Measurements from ENCODE around the gene CLDN5. TPM values are rescaled to one million over a fixed set of nuclear protein-coding genes. Genes with fewer than 3 reads are reported as not detected.

Gene CLDN5
- total RNA-seq, 1 experiment from 2014 or later: 0.44 TPM

DNA sequence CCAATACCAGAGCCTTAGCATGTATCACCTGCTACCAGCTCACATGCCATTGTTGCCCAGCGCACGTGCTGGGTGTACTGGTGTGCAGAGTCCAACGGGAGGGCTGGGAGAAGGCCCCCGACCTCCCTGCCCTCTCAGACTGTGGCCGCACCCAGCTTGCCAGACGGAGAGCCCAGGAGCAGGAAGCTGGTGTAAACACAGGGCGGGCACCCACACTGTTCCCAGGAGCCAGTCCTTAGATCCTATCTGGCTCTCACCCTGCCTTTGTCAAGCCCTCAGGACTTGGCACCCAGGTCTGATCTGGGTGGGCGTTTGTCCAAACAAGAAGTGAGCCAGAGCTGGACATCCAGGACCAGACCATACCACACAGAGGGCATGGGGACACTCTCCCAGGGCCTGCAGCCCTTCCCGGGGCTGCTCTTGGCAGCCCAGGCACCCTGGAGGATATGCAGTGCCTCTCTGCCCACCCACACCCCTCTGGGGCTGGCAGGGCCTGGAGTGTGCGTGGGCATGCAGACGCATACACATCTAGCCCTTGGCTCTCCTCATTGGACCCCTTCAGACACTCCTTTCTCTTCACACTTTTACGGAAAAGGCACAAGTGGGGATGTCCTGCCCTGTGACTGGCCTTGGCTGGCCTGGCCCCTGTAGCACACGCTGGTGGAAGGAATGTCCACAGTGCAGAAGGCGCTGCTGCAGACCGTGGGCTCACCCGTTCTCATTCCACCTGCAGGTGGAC is 19.9 kb upstream of the CLDN5 start:
- Mint-ChIP-seq H3K9me3 (no peaks in the 10 kb centered on the region), H3K4me3 (no peak overlapping the region), H3K4me1 (peaks cover 6 to 7% of the 10 kb centered on the region in 2 experiments), H3K27ac (peak overlapping the region in 2 of 3 experiments; percentile 34 to 70; a peak in 2 of 7 replicates), H3K36me3 (ENCODE audit: insufficient read depth in 1 of 3, low read depth in 3 of 3) (no peaks in the 10 kb centered on the region; a peak in 1 of 7 replicates), H3K27me3 (ENCODE audit: low read depth) (peaks cover 1% of the 10 kb centered on the region)
- Histone ChIP-seq H3K27ac (ENCODE audit: insufficient read length, low read depth, low read length) (no peak overlapping the region), H3K18ac (ENCODE audit: insufficient read length, low read depth, low read length) (no peak overlapping the region), H4K20me1 (ENCODE audit: control insufficient read depth, insufficient read depth, insufficient read length) (peaks cover 2% of the 10 kb centered on the region), H2BK120ac (ENCODE audit: low read depth, low read length, poor library complexity, severe bottlenecking) (no peak overlapping the region), H2BK5ac (ENCODE audit: insufficient read length, low read length) (no peak overlapping the region), H3K23me2 (ENCODE audit: insufficient read length, low read depth, low read length, poor library complexity, severe bottlenecking) (no peaks in the 10 kb centered on the region), H4K91ac (ENCODE audit: insufficient read length, low read depth, low read length) (no peak overlapping the region), H3K14ac (ENCODE audit: insufficient read depth, low read length) (no peak overlapping the region), H3K27me3 (ENCODE audit: insufficient read depth, low read length) (no peaks in the 10 kb centered on the region), H3K4me1 (ENCODE audit: insufficient read depth, low read length) (no peaks in the 10 kb centered on the region), H2BK12ac (ENCODE audit: insufficient read length, low read depth, low read length) (no peak overlapping the region), H3K79me2 (ENCODE audit: insufficient read depth, low read length) (no peaks in the 10 kb centered on the region), H3K4ac (ENCODE audit: low read depth, low read length) (no peak overlapping the region), H2AFZ (ENCODE audit: low read length) (no peak overlapping the region), H4K8ac (replicated peaks; ENCODE audit: insufficient read length, low read depth, low read length) (no peak overlapping the region), H4K5ac (ENCODE audit: insufficient read length, low read depth, low read length) (no peak overlapping the region), H3K79me1 (ENCODE audit: insufficient read depth, low read depth, low read length, poor library complexity, severe bottlenecking) (no peaks in the 10 kb centered on the region), H2AK5ac (ENCODE audit: insufficient read length, low read length) (no peak overlapping the region), H3K4me2 (ENCODE audit: insufficient read depth, insufficient read length, low read length) (no peak overlapping the region), H3T11ph (ENCODE audit: low read length) (no peak overlapping the region), H2BK15ac (ENCODE audit: low read depth, low read length) (no peak overlapping the region), H3K9me3 (ENCODE audit: control insufficient read depth, low read depth, low read length) (no peaks in the 10 kb centered on the region), H3K23ac (ENCODE audit: insufficient read length, low read depth, low read length) (no peak overlapping the region), H2BK20ac (ENCODE audit: low read depth, low read length, poor library complexity, severe bottlenecking) (no peak overlapping the region), H3K56ac (ENCODE audit: insufficient read length, low read depth, low read length) (no peak overlapping the region), H3K9ac (ENCODE audit: extremely low read depth, insufficient read length, low read length) (no peak overlapping the region)
- no CpG with 5 or more reads among the region's 16 CpGs for WGBS (ENCODE audit: extremely low coverage, insufficient read length, low lambda C conversion rate)
- TF ChIP-seq, protein P1, sequence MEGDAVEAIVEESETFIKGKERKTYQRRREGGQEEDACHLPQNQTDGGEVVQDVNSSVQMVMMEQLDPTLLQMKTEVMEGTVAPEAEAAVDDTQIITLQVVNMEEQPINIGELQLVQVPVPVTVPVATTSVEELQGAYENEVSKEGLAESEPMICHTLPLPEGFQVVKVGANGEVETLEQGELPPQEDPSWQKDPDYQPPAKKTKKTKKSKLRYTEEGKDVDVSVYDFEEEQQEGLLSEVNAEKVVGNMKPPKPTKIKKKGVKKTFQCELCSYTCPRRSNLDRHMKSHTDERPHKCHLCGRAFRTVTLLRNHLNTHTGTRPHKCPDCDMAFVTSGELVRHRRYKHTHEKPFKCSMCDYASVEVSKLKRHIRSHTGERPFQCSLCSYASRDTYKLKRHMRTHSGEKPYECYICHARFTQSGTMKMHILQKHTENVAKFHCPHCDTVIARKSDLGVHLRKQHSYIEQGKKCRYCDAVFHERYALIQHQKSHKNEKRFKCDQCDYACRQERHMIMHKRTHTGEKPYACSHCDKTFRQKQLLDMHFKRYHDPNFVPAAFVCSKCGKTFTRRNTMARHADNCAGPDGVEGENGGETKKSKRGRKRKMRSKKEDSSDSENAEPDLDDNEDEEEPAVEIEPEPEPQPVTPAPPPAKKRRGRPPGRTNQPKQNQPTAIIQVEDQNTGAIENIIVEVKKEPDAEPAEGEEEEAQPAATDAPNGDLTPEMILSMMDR (conservative IDR thresholded peaks at IDR 0.05): no peak
- DNase-seq: no peak

Data from H9 (cell line).